ENCODE measurements around the gene IDH3G. TPM values are rescaled to one million over a fixed set of nuclear protein-coding genes. Genes with fewer than 3 reads are reported as not detected.

Gene IDH3G
- total RNA-seq, 1 donor from 2014 or later, result 50.2 TPM

GRCh38 chrX:153776611-153777045, 17.5 kb downstream of the IDH3G start:
- Mint-ChIP-seq H3K4me1 (peaks cover 8% of the 10 kb centered on the region), H3K27ac (ENCODE audit: unreplicated experiment) (no peak overlapping the region), H3K27me3 (ENCODE audit: low read depth) (no peaks in the 10 kb centered on the region), H3K4me3 (no peak overlapping the region), H3K9me3 (no peaks in the 10 kb centered on the region), H3K36me3 (ENCODE audit: low read depth) (no peaks in the 10 kb centered on the region)
- DNase-seq (ENCODE audit: low read depth, low spot score), result no peak
- no peak for TF ChIP-seq CTCF (conservative IDR thresholded peaks at IDR 0.05)

- H3K9me3 Mint-ChIP-seq, result no peaks in the 10 kb centered on the region
Observed at GRCh38 chrX:153776120-153776599, 18.0 kb downstream of the IDH3G start.

GRCh38 chrX:153775293-153776119, 18.7 kb downstream of the IDH3G start:
- DNase-seq (ENCODE audit: low read depth, low spot score), result no peak
- Mint-ChIP-seq H3K9me3 (no peaks in the 10 kb centered on the region), H3K27me3 (ENCODE audit: low read depth) (no peaks in the 10 kb centered on the region), H3K4me1 (peaks cover 8% of the 10 kb centered on the region), H3K27ac (ENCODE audit: unreplicated experiment) (no peak overlapping the region), H3K4me3 (no peak overlapping the region), H3K36me3 (ENCODE audit: low read depth) (no peaks in the 10 kb centered on the region)
- TF ChIP-seq CTCF (conservative IDR thresholded peaks at IDR 0.05), result no peak

More at GRCh38 chrX:153776120-153776599, 18.0 kb downstream of the IDH3G start:
- DNase-seq (ENCODE audit: low read depth, low spot score), result no peak
- Mint-ChIP-seq H3K27ac (ENCODE audit: unreplicated experiment) (no peak overlapping the region), H3K4me3 (no peak overlapping the region), H3K4me1 (peaks cover 8% of the 10 kb centered on the region), H3K36me3 (ENCODE audit: low read depth) (no peaks in the 10 kb centered on the region), H3K27me3 (ENCODE audit: low read depth) (no peaks in the 10 kb centered on the region)
- no peak for TF ChIP-seq CTCF (conservative IDR thresholded peaks at IDR 0.05)

- no peaks in the 10 kb centered on the region for H3K36me3 Mint-ChIP-seq (ENCODE audit: low read depth)
- no peak for TF ChIP-seq CTCF (conservative IDR thresholded peaks at IDR 0.05)
- peaks cover under 1% of the 10 kb centered on the region for H3K4me1 Mint-ChIP-seq
- no peaks in the 10 kb centered on the region for H3K27me3 Mint-ChIP-seq (ENCODE audit: low read depth)
- H3K9me3 Mint-ChIP-seq, result no peaks in the 10 kb centered on the region
- no peak for DNase-seq (ENCODE audit: low read depth, low spot score)
- H3K4me3 Mint-ChIP-seq, result no peak overlapping the region
- H3K27ac Mint-ChIP-seq (ENCODE audit: unreplicated experiment), result no peak overlapping the region
Observed at GRCh38 chrX:153774576-153775292, 19.4 kb downstream of the IDH3G start.

- DNase-seq (ENCODE audit: low read depth, low spot score), result no peak
- no peaks in the 10 kb centered on the region for H3K4me1 Mint-ChIP-seq
- no peaks in the 10 kb centered on the region for H3K36me3 Mint-ChIP-seq (ENCODE audit: low read depth)
Observed at GRCh38 chrX:153773741-153774575, 20.2 kb downstream of the IDH3G start.

More at GRCh38 chrX:153773741-153774575, 20.2 kb downstream of the IDH3G start:
- Mint-ChIP-seq H3K27me3 (ENCODE audit: low read depth) (no peaks in the 10 kb centered on the region), H3K9me3 (no peaks in the 10 kb centered on the region), H3K27ac (ENCODE audit: unreplicated experiment) (no peak overlapping the region), H3K4me3 (no peak overlapping the region)
- TF ChIP-seq CTCF (conservative IDR thresholded peaks at IDR 0.05), result no peak

Data from neural crest cell (in vitro differentiated cells).